CD4-positive, alpha-beta T cell treated with Interleukin-4 for 4 hours (primary cell): ENCODE data around the gene EPAS1.

ENCODE experiments used
- DNase-seq: peaks from one replicate; pipeline ENCODE4 v3.0.0-alpha.2; 2020

Gene EPAS1

DNA sequence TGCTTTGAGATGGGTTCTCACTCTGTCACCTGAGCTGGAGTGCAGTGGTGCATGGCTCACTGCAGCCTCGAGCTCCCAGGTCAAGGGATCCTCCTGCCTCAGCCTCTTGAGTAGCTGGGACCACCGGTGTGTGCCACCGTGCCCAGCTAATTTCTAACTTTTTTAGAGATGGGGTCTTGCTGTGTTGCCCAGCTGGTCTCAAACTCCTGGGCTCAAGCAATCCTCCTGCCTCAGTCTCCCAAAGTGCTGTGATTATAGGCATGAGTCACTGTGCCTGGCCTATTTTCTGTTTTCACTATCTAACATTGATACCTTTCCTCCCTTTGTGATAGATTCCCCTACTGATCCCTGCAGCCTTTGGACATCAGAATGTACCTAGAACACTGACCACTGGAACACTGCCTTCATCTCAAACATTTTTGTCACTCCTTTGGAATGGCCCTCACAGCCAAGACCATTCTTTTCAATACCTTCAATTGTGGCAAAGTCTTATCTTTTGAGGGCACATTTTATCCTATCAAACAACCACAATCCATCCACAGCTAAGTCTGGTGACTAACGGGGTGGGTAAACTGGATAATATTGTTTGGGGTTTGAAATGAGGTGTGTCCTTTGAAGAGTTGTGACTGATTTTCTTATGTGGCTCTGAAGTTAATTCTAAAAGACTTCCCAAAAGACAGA lies 43.7 kb downstream of the EPAS1 start:
- no peak for DNase-seq

DNA sequence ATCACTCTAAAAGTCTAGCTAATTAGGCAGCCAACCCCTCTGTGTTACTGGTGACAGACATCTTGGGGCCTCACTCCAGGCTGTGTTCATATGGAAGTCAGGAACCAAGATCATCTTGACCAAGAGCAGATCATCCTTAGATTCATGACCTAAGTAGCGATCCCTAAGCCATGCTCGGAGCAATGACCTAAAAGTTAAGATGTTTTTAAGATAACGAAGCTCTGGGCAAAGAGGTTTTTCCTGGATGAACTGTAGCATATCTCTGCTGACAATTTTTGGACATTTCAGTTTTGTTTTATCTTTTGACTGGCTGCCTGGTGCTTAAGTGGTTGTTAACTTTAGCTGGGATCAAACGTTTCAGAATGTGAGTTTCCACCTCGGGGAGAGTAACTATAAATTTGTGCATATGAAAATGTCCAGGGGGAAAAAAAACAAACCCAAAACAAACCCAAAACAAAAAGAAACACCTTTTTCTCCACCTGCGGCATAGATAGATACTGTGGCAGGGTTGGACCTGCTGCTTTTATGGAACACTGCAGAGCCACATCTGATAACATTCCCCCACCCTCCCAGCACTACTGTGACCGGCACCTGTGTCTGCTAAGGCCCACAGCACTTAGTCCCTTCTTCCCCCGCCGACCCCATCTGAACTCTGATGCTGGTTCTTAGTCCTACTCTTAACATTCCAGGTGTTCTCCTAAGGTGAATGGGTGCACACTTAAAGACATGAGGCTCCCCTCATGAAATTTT lies 45.5 kb downstream of the EPAS1 start:
- DNase-seq: no peak

GRCh38 chr2:46344706-46345105 lies 47.5 kb downstream of the EPAS1 start:
- DNase-seq: no peak

DNA sequence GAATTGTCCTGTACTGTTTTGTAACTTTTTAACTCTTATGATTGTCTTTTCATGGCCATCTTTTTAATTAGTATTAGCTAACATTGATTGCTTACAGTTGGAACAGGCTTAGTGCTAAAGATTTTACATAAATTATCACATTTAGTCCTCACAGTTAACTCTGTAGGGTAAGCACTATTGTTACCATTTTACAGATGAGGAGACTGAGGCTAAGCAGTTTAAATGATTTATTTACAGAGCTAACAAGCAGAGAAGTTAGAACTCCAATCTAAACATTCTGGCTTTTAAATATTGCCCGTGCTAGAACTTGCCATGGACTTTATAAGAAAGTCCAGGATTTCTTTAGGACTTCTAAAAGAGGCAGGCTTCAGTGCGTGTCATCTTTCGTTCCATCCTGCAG lies 48.6 kb downstream of the EPAS1 start:
- no peak for DNase-seq

GRCh38 chr2:46346719-46347118 lies 49.5 kb downstream of the EPAS1 start:
- no peak for DNase-seq

DNA sequence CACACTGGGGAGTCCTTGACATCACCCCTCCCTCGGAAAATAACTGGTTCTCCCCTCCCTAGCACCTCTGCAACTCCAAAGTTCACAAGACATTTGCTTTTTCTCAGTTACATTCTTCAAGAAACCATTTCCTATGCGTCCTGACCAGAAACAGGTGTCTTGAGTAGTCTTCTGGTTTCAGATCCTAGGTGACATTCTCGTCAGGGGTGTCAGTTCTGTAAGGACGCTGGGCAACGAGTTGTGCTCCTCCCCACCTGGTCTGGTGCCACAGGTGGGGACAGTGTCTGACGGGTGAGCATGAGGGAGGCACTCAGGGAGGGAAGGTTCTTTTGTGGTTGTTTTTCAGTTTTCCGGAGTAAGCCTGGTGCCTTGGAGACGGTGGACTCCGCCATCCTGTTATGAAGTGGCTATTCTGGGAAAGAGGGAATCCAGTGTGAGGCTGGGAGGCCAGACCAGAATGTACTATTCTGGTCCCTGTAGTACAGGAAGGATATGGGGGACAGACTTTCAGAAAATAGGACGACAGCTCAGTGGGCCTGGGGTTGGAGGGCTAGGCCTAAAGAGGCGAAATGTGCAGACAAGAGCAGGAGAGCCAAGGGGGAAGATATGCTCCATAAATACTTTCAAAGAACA lies 50.6 kb downstream of the EPAS1 start:
- DNase-seq: no peak

DNA sequence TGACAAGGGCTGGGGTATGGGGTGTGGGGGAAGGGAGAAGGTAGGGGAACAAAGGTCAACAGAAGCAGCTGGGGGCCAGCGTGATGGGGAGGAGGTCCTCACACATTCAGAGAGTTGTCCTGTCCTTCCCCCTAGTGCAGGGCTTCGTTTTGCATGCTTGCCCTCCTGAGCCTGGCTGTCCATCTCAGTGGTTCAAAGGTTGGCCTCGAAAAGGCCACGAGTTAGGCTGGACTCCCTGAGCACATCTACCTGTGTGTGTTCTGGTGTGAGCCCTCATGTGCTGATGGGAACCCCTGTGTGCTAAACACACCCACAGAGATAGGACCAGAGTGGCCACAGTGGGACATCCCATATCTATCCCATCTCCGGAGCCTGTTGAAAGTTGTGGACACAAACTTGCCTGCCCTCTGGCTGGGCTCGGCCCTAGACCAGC lies 51.9 kb downstream of the EPAS1 start:
- no peak for DNase-seq

DNA sequence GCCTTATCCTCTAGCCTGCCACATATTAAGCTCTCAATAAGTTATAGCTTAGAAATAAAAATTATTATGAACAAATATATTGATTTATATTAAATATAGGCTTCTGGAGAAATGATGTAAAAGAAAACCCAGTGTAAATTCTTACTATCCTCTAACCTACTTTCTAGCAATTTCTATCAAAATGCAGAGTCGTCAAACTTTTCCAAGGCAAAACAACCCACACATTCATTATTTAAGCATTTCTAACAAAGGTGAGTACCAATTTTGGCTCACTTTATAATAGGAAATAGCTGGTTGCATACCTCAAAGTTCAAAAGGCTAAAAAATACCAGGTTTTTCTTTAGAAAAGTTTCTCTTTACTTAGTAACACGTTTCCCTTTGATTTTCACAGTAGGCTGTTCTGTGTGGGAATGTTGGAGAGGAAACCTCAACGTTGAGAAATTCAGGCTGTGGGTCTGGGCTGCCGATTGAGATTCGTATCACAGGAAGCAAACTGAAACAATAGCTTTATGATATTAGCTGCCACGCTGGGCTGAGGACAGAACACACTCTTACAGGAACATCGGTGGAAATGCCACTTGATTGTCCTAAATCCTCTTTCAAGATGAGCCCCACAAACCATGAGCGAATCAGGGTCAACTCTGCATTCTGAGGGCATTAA lies 53.0 kb downstream of the EPAS1 start:
- peak; percentile 33 for DNase-seq

GRCh38 chr2:46351098-46351749 lies 54.0 kb downstream of the EPAS1 start:
- DNase-seq: peak; percentile 19

GRCh38 chr2:46351750-46352138 lies 54.5 kb downstream of the EPAS1 start:
- DNase-seq: peak; percentile 69

DNA sequence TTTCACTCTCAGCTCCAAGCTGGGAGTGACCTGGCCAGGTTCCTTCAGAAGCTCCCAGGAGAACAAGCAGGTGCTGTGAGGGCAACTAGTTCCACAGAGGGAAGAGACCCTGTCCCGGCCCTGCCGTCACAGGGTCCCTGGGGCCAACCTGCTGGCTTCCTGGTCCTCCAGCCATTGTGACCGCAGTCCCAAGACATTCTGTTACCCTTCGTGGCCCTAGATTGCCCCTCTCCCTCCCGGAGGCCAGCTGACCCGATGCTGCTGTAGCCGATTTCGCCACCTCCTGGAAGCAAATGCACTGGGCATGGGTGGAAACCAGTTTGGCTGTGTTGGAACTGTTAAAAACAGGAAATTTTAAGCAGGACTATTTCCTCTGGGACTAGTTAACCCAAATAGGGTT lies 55.4 kb downstream of the EPAS1 start:
- DNase-seq: no peak

DNA sequence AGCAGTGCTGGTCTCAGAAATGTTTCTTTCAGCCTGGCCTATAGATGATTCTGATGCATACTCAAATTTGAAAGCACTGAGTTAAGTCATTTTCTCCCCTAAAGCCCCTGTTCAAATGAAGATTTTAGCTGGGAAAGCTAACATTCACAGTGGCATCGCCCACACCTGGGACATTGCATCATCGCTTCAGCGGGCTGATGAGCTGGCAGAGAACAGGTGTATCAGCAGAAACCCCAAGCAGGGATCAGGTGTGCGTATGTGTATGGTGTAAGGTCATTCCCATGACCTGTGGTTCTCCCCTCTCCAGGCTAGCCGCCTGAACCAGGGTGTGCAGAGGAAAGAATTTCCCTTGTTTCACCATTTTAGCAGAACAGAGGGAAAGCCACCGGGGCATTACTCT lies 56.3 kb downstream of the EPAS1 start:
- DNase-seq: no peak

DNA sequence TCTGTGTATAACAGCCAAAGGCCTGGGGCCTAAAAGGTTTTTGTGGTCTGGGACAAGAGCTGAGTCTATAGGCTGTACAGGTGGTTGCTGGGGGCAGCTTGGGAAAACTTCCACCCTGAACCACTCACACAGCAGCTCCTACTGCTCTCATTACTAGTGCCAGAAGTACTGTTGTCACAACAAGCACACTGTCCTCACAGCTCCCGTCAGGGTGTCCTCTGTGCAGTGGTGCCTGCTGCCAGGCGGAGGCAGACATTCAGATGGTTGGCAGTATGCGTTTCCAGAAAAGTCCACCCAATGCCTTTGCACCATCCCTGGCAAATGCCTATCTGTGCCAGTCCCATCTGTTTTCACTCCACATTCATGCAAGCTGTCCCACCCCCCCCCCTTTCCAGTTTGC lies 58.5 kb downstream of the EPAS1 start:
- DNase-seq: no peak

GRCh38 chr2:46356991-46357390 lies 59.8 kb downstream of the EPAS1 start:
- DNase-seq: no peak

DNA sequence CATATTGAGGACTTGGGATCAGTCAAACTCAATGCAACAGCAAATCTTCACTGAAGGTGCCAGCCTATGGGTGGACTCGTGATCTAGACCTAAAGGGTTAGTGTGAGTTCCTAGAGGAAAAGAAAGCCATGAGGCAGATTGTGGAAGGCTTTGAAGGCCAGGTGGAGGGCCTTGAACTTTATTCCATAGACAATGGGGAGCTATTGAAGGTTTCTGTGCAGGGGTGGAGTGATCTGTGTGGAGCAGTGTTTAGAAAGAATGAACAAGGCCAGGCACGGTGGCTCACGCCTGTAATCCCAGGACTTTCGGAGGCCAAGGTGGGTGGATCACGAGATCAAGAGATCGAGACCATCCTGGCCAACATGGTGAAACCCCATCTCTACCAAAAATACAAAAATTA lies 61.5 kb downstream of the EPAS1 start:
- DNase-seq: no peak

DNA sequence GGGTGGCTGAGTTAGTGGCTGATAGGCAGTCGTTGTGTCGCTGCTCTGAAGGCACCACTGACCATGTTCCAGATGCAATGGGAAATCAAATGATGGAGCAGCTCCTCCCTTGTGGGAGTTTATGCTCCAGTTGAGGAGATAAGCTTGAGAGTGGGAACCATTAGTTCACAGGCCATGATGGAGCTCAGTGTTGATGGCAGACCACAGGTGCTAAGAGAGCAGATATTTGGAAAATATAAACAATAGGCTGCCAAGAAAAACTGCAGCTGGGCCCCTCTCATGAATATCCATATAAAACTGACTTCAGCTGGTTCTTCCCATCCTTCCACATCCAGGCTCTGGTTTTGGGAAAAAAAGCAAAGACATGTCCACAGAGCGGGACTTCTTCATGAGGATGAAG lies 63.1 kb downstream of the EPAS1 start:
- no peak for DNase-seq

- DNase-seq: no peak
Observed at GRCh38 chr2:46361920-46362666, 64.9 kb downstream of the EPAS1 start.

DNA sequence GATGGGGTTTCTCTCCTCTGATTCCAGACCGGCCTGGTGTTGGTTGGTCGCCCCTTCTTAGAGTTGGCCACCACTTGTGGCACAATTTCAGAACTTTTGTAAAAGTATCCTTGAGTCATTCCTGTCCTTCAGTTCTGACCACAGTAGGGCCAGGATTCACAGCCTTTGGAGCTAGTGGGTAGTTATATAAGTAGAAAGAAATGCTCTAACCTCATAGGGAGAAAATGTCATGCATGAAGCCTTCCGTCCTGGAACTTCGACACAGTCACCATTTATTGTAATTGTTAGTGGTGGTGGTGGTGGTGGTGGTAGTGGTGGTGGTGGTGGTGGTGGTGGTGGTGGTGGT lies 65.4 kb downstream of the EPAS1 start:
- DNase-seq: no peak

- peak; percentile 8 for DNase-seq
Observed at GRCh38 chr2:46363535-46364170, 66.4 kb downstream of the EPAS1 start.

DNA sequence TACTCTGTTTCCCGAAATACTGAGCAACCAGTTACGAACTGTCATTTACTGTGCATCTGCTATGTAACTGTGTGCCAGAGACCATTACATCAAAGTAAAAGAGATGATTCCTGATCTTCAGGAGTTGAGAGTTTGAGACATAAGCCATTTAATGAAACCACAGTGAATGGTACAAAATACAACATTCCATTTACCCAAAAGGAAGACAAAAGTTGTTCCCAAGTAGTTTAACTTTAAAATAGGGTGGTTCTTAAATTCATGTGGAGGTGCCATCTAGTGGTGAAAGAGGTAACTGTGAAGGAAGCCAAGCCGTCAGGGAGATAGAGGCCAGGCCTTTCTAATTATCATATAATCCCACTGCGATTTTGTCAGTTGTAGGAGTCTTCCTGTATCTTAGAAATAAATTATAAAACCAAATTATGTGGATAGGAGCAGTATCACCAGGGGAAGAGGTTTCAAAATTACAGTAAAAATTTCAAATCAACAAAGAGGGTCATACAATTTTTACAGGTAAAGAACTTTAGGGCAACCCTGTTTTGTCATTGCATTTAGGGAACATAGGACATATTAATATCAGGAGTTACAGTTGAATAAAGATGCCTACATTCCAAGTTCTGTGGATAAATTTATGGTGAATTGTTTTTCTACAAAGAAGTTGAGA lies 67.7 kb downstream of the EPAS1 start:
- peak; percentile 72 for DNase-seq

DNA sequence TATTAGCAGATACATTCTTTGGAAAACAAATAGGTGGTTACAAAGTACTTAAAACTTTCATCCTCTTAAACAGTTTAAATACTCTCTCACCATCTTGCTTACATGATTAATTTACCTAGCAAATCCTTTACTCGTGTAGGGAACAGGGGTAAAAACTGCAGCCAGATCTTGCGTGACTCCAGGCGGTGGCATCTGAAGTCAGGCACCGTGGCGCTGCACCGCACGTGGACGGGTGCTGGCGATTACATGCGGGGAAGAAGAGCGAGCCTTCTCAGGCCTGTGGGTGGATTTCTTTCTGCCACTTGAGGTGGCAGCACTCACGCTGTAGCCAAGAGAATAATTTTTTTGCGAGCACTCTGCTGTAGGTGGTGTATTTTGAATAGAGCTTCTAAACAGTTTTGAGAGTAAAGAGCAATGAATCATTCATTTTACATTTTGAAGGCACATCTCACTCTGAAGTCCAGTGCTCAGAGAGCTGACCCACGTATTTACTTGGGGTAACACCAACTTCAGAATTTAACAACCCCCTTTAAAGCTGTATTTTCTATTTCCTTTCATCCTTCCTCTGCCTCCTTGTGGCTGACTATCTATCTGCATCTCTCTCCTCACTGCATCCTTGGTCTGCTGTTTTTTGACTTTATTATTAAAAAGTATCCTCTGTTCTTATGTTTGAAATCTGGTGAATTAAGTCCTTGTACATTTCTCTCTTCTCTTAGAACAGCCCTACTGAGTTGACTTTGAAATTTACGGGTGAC lies 68.9 kb downstream of the EPAS1 start:
- DNase-seq: no peak
